Glomerular visceral epithelial cell (primary cell): ENCODE measurements around the gene TRIM27.
A peak's percentile ranks its signal among the peaks of the same experiment; 100 is the strongest.
"Not testable (repeated sequence)": the region's sequence is repeated elsewhere in the genome, so short reads cannot be mapped to it uniquely, and the experiment has no call there.

ENCODE experiments used
- DNase-seq: peaks from one replicate; pipeline ENCODE4 v3.0.0-alpha.2; 2016; ENCODE audit errors: extremely low spot score

The TRIM27 gene, protein sequence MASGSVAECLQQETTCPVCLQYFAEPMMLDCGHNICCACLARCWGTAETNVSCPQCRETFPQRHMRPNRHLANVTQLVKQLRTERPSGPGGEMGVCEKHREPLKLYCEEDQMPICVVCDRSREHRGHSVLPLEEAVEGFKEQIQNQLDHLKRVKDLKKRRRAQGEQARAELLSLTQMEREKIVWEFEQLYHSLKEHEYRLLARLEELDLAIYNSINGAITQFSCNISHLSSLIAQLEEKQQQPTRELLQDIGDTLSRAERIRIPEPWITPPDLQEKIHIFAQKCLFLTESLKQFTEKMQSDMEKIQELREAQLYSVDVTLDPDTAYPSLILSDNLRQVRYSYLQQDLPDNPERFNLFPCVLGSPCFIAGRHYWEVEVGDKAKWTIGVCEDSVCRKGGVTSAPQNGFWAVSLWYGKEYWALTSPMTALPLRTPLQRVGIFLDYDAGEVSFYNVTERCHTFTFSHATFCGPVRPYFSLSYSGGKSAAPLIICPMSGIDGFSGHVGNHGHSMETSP

DNA sequence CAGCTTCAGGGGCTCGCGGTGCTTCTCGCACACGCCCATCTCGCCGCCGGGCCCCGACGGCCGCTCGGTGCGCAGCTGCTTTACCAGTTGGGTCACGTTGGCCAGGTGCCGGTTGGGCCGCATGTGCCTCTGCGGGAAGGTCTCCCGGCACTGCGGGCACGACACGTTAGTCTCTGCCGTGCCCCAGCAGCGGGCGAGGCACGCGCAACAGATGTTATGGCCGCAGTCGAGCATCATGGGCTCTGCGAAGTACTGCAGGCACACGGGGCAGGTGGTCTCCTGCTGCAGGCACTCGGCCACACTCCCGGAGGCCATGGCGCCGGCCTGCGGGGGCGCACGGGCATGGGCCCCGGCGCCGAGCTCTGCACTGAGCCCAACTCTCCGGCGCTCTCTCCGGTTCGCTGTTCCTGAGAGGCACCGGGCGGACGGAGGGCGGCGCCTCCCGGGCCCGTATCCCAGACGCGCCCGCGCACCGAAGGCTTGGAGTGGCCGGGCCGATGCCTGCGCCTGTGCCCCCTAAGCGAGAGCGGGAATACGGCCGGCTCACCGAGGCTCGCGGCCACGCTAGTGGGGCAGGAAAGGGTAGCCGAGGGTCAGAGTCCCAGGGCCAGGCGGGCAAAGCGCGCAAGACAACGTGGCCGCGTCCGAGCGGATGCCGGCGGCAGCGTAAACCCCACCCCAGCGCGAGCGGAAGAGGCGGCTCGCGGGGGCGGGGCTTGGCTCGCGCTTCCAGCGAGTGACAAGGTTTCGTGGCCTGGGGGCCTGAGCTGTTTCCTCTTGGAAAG, at the start of gene TRIM27:
Gene TRIM27 (minus strand): TSS at position 668 of the 785 bp plus-strand sequence. CDS start 353 bp downstream, at position 315.
- DNase-seq = peak; percentile 89

DNA sequence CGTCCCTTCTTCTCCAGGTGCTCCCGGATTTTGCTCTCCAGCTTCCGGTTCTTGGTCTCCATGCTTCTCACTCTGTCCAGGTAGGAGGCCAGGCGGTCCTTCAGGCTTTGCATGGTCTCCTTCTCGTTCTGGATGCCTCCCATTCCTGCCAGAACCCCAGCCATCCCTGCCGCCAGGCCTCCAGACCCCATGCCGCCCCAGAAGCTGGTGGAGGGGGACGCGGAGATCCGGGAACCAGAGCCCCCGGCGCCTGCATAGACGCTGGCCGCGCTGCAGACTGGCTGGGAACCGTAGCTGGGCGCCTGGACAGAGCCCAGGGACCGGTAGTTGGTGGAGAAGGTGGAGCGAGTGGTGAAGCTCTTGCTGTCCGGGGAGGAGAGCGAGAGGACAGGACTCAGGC, 46.3 kb upstream of the TRIM27 start:
- DNase-seq = not testable (repeated sequence)

DNA sequence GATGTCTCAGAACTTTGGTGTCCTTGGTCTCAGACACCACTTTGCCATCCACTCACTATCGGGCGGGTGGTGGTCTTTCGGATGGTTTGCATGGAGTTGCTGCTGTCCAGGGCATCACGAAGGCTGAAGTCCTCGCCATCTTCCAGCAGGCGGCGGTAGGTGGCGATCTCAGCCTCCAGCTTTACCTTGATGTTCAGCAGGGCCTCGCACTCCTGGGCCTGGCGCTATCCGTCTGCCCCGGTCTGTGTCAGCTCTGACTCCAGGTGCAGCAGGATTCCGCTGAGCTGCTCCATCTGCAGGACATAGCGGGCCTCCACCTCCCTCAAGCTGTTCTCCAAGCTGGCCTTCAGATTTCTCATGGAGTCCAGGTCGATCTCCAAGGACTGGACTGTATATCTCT, 45.3 kb upstream of the TRIM27 start:
- no peak for DNase-seq

DNA sequence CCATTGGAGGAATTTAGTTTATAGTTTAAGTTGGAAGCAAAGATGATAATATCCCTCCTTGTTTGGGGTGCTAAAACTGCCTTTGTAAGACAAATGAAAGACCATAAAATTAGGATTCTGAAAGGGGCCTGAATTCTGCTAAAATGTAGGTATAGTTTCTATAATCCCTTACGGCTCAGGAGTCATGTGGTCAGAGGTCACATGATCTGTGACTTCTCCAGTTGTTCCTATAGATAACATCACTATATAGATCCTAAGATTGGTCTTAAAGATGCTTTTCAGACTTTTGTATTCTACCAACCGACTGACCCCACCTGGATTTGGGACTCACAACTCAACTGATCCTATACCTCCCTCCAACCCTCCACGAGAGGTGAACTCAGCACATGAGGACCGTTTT, 44.7 kb upstream of the TRIM27 start:
- no peak for DNase-seq

DNA sequence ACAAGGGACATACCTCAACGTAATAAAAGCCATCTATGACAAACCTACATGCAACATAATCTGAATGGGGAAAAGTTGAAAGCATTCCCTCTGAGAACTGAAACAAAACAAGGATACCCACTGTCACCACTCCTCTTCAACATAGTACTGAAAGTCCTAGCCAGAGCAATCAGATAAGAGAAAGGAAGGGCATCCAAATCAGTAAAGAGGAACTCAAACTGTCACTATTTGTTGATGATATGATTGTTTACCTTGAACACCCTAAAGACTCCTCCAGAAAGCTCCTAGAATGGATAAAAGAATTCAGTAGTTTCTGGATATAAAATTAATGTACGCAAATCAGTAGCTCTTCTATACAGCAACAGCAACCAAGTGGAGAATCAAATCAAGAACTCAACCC, 41.9 kb upstream of the TRIM27 start:
- no peak for DNase-seq

DNA sequence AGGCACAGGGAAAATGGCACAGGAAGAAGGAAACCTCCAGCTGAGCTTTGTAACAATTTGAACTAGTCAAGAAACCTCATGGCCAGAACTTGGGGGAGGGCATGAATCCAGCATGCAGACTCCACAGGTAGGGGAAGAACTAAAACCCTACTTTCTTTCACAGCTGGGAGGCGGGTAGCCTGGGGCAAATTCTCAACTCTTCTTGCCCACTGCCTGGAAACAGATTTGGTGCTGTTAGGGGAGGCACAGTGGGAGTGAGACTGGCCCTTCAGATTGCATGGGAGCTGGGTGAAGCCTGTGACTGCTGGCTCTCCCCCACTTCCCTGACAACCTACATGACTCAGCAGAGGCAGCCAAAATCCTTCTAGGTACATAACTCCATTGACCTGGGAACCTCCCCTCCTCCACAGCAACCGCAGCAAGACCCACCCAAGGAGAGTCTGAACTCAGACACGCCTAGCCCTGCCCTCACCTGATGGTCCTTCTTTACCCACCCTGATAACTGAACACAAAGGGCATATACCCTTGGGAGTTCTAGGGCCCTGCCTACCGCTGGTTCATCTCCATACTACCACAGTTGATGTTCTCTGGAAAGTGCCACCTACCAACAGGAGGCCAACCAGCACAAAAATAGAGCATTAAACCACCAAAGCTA, 37.2 kb upstream of the TRIM27 start:
- DNase-seq = no peak

DNA sequence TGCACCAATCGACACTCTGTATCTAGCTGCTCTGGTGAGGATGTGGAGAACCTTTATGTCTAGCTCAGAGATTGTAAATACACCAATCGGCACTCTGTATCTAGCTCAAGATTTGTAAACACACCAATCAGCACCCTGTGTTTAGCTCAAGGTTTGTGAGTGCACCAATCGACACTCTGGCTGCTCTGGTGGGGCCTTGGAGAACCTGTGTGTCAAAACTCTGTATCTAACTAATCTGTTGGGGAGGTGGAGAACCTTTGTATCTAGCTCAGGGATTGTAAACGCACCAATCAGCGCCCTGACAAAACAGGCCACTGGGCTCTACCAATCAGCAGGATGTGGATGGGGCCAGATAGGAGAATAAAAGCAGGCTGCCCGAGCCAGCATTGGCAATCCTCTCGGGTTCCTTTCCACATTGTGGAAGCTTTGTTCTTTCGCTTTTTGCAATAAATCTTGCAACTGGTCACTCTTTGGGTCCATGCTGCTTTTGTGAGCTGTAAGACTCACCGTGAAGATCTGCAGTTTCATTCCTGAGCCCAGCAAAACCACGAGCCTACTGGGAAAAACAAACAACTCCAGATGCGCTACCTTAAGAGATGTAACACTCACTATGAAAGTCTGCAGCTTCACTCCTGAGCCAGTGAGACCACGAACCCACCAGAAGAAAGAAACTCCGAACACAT, 34.9 kb upstream of the TRIM27 start:
- not testable (repeated sequence) for DNase-seq

DNA sequence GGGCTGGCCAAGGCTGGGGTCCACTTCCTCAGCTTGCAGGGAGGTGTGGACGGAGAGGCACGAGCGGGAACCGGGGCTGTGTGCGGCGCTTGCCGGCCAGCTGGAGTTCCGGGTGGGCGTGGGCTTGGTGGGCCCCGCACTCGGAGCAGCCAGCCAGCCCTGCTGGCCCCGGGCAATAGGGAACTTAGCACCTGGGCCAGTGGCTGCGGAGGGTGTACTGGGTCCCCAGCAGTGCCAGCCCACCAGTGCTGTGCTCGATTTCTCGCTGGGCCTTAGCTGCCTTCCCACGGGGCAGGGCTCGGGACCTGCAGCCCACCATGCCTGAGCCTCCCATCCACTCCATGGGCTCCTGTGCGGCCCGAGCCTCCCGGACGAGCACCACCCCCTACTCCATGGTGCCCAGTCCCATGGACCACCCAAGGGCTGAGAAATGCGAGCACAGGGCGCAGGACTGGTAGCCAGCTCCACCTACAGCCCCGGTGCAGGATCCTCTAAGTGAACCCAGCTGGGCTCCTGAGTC, 34.1 kb upstream of the TRIM27 start:
- DNase-seq = not testable (repeated sequence)

DNA sequence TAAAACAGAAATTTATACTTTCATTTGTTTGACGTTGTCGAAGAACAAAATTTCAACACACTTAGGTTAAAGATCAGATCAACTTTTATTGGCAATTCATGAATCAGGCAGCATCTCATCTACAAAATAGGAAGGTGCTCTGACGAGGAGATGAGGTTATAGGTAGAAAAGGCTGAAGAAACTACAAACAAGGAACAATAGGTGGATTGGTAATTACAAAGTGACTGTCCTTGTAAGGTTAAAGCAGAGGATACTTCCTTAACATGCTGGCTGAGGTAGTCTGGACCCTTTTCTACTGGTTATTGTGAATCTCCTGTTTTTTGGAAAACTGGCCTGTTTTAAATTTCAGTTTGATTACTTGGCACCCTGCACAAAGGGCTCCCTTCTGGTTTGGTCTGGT, 32.5 kb upstream of the TRIM27 start:
- DNase-seq = no peak

DNA sequence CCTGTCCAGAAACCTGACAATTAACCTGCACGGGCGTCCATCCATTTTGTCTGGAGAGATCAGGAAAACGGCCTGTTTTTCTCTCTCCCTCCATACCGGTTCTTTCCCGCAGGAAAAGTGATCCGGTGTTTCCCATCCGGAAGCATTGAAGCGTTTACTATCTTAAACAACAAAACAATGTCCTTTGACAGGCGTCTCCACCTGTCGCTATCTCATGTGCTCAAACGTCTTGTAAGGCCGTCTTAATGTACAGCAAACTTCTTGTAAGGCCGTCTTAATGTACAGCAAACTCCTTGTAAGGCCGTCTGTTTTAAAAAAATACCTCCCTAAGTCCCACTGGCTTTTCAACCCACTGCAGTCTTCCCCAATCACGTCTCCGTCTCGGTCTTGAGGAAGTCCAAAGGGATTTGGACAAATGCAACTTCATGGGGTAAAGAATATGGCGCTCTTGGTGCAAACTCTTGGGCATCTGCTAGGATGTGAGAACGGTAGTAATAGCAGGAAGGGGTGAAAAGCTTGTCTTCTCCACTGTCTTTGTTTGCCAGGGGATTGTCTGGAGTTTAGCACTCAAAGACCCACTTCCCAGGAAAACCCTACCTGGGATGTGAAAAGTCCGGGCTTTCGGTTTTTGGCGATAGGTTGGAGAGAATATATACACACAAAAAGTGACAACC, 29.9 kb upstream of the TRIM27 start:
- peak; percentile 17 for DNase-seq

DNA sequence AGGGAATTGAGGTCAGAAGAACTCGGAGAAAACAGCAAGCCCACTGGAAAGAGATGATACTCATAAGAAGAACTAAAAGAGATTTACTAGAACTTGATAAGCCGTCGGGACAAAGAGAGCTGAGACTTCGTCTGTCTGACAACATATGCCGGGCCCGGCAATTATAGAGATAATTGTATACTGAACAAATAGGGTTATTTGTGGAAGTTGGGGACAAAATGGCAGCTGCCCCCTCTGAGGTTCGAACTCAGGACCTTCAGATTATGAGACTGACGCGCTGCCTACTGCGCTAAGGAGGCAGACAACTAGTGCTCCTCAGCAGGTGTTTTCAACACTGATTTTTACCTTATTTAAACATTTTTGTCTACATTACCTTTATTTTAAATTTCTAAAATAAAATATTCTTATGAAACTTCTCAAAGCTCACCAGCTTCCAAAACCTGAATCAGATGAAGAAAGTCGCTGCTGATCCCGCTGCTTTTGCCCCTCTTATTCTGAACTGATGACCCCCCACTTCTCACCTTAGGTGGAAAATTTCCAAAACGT, 29.3 kb upstream of the TRIM27 start:
- DNase-seq = peak; percentile 75

DNA sequence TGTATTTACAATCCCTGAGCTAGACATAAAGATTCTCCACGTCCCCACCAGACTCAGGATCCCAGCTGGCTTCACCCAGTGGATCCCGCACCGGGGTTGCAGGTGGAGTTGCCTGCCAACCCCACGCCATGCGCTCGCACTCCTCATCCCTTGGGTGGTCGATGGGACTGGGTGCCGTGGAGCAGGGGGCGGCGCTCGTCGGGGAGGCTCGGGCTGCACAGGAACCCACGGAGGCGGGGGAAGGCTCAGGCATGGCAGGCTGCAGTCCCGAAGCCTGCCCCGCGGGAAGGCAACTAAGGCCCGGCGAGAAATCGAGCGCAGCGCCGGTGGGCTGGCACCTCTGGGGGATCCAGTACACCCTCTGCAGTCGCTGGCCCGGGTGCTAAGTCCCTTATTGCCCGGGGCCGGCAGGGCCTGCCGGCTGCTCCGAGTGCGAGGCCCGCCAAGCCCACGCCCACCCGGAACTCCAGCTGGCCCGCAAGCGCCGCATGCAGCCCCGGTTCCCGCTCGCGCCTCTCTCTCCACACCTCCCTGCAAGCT, 25.9 kb upstream of the TRIM27 start:
- not testable (repeated sequence) for DNase-seq

DNA sequence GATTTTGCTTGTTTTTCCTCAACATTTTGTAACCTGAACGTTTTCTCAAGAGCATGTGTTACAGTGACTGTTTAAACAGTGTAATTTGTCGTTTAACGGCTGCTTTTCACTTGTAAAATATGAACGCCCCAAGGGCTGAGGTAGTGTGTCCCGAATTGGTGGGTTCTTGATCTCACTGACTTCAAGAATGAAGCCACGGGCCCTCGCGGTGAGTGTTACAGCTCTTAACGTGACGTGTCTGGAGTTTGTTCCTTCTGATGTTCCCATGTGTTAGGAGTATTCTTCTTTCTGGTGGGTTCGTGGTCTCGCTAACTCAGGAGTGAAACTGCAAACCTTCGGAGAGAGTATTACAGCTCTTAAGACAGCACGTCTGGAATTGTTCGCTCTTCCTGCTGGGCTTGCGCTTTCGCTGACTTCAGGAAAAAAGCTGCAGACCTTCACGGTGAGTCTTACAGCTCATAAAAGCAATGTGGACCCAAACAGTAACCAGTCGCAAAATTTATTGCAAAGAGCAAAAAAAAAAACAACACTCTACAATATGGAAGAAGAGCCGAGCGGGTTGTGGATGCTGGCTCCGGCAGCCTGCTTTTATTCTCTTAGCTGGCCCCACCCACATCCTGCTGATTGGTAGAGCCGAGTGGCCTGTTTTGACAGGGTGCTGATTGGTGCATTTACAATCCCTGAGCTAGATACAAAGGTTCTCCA, 25.1 kb upstream of the TRIM27 start:
- no peak for DNase-seq

DNA sequence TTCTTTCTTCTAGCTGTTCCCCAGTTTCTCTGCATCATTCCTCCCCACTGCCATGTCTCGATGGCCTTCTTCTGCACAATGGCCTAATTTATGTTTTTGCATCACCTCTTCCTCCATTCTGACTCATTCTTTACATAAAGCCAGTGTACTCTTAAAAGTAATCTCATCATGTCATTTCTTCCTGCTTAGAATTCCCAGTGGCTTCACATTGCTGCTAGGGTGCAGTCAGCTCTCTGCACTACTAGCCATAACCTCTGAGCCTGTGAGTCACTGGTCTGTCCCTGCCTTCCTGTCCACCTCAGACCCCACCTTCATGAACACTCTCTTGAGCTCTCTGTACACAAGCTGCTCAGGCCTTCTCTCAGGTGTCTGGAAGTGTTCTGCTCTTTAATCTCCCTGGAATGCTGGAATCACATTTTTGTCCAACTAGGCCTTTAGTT, 24.1 kb upstream of the TRIM27 start:
- DNase-seq = peak; percentile 63

DNA sequence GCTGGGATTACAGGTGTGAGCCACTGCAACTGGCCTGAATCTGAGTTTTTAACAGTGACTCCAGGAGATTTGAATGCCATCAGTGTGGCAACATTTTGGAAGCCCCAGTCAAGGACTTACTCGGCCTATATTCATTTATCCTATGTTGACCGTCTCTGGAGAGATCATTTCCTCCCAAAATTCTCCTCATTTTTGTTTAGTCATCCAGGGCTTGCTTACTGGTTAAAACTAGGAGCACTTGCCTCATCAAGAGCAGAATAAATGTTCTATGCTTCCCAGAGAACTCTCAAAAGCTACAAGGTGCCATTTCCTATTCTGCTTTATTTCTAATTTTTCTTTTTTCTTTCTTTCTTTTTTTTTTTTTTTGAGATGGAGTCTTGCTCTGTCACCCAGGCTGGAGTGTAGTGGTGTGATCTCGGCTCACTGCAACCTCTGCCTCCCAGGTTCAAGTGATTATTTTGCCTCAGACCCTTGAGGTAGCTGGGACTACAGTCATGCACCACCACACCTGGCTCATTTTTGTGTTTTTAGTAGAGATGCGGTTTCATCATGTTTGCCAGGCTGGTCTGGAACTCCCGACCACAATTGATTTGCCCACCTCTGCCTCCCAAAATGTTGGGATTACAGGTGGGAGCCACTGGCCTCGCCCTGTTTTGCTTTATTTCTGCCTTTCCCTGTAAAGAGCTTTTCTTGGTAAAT, 23.4 kb upstream of the TRIM27 start:
- no peak for DNase-seq

DNA sequence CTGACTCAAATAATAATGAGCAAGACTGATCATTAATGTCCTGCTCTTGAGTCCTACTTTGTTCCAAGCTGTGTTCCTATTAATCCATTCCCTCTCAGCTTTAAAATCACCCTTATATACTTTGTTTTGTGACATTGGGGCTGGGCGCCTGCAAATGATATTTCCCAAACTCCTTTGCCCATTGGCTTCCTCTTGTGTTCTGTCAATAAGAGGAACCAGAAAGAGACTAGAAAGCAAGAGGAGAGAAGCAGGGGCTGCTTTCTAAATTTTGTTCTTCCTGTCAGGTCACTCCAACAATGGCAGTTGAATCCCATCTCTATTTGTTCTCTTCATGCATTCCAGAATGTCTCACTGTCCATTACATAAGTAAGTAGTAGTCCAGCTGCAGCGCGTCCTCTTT, 21.6 kb upstream of the TRIM27 start:
- DNase-seq = no peak

DNA sequence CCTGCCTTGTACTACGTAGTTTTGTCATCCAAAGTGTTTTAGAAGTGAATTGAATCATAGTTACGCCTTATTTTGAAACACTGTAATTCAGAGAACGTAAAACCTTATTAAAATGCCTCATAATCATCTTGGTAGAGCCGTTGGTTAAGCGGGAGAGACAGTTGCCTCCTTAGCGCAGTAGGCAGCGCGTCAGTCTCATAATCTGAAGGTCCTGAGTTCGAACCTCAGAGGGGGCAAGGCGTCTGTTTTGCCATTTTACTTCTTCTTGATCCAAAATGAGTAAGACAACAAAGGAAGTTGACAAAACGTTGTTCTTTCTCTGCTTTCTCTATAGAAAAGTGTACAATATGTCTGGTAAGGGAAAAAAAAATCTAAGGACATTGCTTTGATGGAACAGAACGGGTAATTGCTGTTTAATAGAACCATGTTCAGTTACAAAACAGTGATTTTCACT, 20.7 kb upstream of the TRIM27 start:
- peak; percentile 85 for DNase-seq

DNA sequence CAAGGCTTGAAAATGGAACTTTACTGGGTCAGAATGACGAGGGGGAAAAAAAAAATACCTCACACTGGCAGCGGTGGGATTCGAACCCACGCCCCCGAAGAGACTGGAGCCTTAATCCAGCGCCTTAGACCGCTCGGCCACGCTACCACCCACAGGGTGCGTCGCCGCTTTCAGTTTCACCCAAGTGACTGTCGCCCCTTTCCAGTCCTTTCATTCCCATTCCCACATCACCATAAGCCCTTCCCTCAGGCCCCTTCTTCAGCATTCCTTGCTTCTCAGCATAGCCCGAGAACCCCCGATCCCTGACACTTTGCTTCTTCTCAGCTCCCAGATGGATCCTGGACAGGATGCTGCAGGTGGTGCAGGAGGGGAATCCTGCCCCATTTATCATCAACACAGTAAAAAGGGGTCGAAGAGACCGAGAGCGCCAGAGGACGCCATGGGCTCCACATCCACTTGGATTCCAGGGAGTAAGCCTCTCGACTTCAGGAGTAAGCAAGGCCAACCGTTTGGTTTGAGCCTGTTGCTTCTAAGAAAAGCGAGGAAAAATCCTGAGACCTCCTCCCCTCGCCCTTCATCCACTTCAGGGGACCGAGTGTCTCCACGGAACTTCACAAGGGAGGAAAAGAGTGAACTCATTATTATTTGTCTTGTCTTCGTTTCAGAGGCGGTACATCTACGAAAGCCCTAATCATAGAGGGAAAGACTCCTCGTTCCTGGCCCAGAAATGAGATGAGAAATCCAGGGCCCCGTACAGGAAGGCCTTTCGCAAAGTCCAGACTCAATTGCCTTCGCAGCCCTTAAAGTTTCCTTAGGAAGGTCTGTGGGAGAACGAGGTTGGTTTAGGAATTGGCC, 20.0 kb upstream of the TRIM27 start:
- DNase-seq = peak; percentile 81
